DND-41 (cell line): ENCODE measurements around the gene SLBP.

Experiments
- ATAC-seq: fragments of 200-7000 bp; cut with Tn5 transposase; 3 replicates; pipeline ENCODE4 v1.9.1; 2021; ENCODE audit warnings: low read depth; ENCODE audit not compliant: insufficient read depth
- DNase-seq: peaks from one replicate; pipeline ENCODE4 v3.0.0-alpha.2; 2020
- H2AFZ ChIP-seq: 2 replicates; pipeline ENCODE4 v1.6.0; 2012; ENCODE audit warnings: low read depth, low read length
- H3K27ac ChIP-seq: 2 replicates; pipeline ENCODE4 v1.5.1; 2012; ENCODE audit warnings: low read length, inconsistent platforms
- H3K27me3 ChIP-seq: fragments of 200-600 bp; sonication (generic); 2 replicates; pipeline ENCODE4 v1.6.0; 2012; ENCODE audit warnings: low read length, mild to moderate bottlenecking, inconsistent platforms; ENCODE audit not compliant: insufficient read depth, poor library complexity
- H3K36me3 ChIP-seq: 2 replicates; pipeline ENCODE4 v1.5.1; 2012; ENCODE audit warnings: low read length, inconsistent platforms; ENCODE audit not compliant: insufficient read depth
- H3K4me1 ChIP-seq: 2 replicates; pipeline ENCODE4 v1.5.1; 2012; ENCODE audit warnings: mild to moderate bottlenecking, low read length; ENCODE audit not compliant: insufficient read depth
- H3K4me2 ChIP-seq: 2 replicates; pipeline ENCODE4 v1.6.0; 2012; ENCODE audit warnings: mild to moderate bottlenecking, moderate library complexity, low read length, inconsistent platforms; ENCODE audit not compliant: insufficient read depth
- H3K4me3 ChIP-seq, 2 experiments: fragments of 200-600 bp in 1 of 2; shearing (Covaris generic) in 1 of 2; 2 replicates each; pipeline ENCODE4 v1.5.1; 2012 to 2016; ENCODE audit warnings: inconsistent platforms in 2 of 2, low read length in 2 of 2, mild to moderate bottlenecking in 2 of 2, low read depth in 1 of 2, moderate library complexity in 1 of 2
- H3K79me2 ChIP-seq: 2 replicates; pipeline ENCODE4 v1.6.0; 2012; ENCODE audit warnings: low read length, inconsistent platforms; ENCODE audit not compliant: insufficient read depth
- H3K9ac ChIP-seq: 2 replicates; pipeline ENCODE4 v1.6.0; 2012; ENCODE audit warnings: low read depth, mild to moderate bottlenecking, inconsistent platforms, low read length, moderate library complexity
- H3K9me3 ChIP-seq: 2 replicates; pipeline ENCODE4 v1.5.1; 2012; ENCODE audit warnings: low read length, moderate library complexity, mild to moderate bottlenecking, inconsistent platforms; ENCODE audit not compliant: insufficient read depth, severe bottlenecking
- H4K20me1 ChIP-seq: 2 replicates; pipeline ENCODE4 v1.6.0; 2012; ENCODE audit warnings: low read length; ENCODE audit not compliant: insufficient read depth
- EZH2 ChIP-seq: IDR thresholded peaks from 3 replicates; pipeline ENCODE4 v1.6.1; 2012; ENCODE audit warnings: borderline replicate concordance, low read depth, mild to moderate bottlenecking, moderate library complexity, low read length, inconsistent platforms; ENCODE audit not compliant: severe bottlenecking
- TF ChIP-seq, protein P1 (sequence below): IDR thresholded peaks from 2 replicates; pipeline ENCODE4 v1.5.1; 2012; ENCODE audit warnings: borderline replicate concordance, low read length, moderate library complexity, mild to moderate bottlenecking; ENCODE audit not compliant: poor library complexity, severe bottlenecking; ENCODE audit errors: extremely low read depth

Gene SLBP

GRCh38 chr4:1682860-1683259, 29.3 kb downstream of the SLBP start:
- H2AFZ ChIP-seq = 0 out of 2 replicates have a peak overlapping the region, but pooled peaks have one; percentile 21
- no peaks in the 10 kb centered on the region for H3K27me3 ChIP-seq
- peaks cover 19% of the 10 kb centered on the region for H3K4me1 ChIP-seq
- H3K27ac ChIP-seq = no peak overlapping the region
- TF ChIP-seq, protein P1, sequence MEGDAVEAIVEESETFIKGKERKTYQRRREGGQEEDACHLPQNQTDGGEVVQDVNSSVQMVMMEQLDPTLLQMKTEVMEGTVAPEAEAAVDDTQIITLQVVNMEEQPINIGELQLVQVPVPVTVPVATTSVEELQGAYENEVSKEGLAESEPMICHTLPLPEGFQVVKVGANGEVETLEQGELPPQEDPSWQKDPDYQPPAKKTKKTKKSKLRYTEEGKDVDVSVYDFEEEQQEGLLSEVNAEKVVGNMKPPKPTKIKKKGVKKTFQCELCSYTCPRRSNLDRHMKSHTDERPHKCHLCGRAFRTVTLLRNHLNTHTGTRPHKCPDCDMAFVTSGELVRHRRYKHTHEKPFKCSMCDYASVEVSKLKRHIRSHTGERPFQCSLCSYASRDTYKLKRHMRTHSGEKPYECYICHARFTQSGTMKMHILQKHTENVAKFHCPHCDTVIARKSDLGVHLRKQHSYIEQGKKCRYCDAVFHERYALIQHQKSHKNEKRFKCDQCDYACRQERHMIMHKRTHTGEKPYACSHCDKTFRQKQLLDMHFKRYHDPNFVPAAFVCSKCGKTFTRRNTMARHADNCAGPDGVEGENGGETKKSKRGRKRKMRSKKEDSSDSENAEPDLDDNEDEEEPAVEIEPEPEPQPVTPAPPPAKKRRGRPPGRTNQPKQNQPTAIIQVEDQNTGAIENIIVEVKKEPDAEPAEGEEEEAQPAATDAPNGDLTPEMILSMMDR = no peak
- no peak for TF ChIP-seq EZH2
- H3K4me2 ChIP-seq = peak overlapping the region; percentile 82; the same call in 1 of the 2 replicates
- ATAC-seq (no peak), DNase-seq (no peak)
- H3K36me3 ChIP-seq = no peaks in the 10 kb centered on the region
- H4K20me1 ChIP-seq = no peaks in the 10 kb centered on the region
- H3K9me3 ChIP-seq = no peaks in the 10 kb centered on the region
- H3K9ac ChIP-seq = no peak overlapping the region; the same call in 1 of the 2 replicates
- no peaks in the 10 kb centered on the region for H3K79me2 ChIP-seq
- H3K4me3 ChIP-seq = no peak overlapping the region

DNA sequence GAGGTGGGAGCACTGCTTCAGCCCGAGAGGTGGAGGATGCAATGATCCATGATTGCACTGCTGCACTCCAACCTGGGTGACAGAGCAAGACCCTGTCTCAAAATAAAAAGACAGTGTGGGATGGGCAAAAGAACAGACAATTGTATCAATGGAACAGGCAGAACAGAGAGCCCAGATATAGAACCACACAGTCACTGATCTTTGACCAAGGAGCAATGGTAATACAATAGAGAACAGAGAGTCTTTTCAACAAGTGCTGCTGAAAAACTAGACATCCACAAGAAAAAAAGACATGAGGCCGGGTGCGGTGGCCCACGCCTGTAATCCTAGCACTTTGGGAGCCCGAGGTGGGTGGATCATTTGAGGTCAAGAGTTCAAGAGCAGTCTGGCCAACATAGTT, 33.9 kb downstream of the SLBP start:
- Histone ChIP-seq H3K36me3 (no peaks in the 10 kb centered on the region), H2AFZ (no peak overlapping the region), H3K27ac (no peak overlapping the region), H3K27me3 (no peaks in the 10 kb centered on the region), H3K79me2 (no peaks in the 10 kb centered on the region), H3K4me1 (peaks cover 2% of the 10 kb centered on the region), H4K20me1 (no peaks in the 10 kb centered on the region), H3K4me3 (no peak overlapping the region), H3K9me3 (no peaks in the 10 kb centered on the region), H3K9ac (no peak overlapping the region), H3K4me2 (no peak overlapping the region)
- no peak for DNase-seq
- TF ChIP-seq EZH2 = no peak
- TF ChIP-seq, protein P1 = no peak
- no peak for ATAC-seq

DNA sequence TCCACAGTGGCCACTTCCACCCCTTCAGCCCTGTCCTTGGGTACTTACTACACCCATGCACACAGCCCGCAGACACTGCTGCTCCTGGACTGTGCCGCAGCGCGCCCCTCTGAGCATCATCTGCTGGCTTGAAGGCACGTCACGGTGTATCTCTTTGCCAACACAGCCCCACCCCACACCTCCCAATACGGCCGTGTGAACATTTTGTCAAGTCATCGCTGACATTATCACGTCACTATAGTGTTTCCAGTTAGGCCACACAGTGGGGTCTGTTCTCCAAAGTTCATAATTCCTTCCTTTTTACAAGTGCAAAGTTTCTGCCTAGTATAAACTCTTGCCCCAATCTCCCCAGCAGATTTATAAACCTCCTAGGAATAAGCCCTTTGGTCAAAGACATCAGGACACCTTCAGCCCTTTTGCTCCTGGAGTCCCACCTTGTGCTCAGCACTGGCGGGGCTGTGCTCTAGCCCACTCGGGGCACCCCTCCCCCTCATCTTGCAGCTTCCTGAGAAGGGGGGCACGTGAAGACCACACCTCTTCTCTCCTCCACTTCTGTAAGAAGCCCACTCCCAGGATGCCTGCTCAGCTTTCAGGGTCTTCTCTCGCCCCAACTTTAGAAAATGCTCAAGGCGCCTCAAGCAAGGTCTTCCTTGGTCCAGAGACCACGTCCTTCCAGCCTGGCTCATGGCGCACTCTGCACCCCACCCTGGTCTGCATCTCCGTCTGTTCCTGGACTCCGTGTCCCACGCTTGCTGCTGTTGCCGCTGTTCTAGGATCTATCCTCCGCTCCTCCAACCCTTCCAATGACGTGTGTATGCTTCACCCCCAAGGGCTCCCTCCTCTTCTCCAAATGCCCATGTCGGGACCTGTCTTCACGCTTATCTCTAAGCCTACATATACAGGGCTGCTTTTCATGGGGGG, 35.3 kb downstream of the SLBP start:
- H3K4me1 ChIP-seq = no peaks in the 10 kb centered on the region
- no peaks in the 10 kb centered on the region for H3K27me3 ChIP-seq
- no peak overlapping the region for H3K4me2 ChIP-seq
- H3K27ac ChIP-seq = no peak overlapping the region
- ATAC-seq = no peak
- TF ChIP-seq EZH2 = no peak
- TF ChIP-seq, protein P1 = no peak
- H4K20me1 ChIP-seq = no peaks in the 10 kb centered on the region
- H2AFZ ChIP-seq = no peak overlapping the region
- H3K36me3 ChIP-seq = no peaks in the 10 kb centered on the region
- H3K9ac ChIP-seq = no peak overlapping the region
- no peaks in the 10 kb centered on the region for H3K9me3 ChIP-seq
- DNase-seq = no peak
- no peaks in the 10 kb centered on the region for H3K79me2 ChIP-seq
- no peak overlapping the region for H3K4me3 ChIP-seq
